Omental fat pad (tissue), 4 donors: ENCODE results near the gene DYNC2I2. TPM values are rescaled to one million over a fixed set of nuclear protein-coding genes. Genes with fewer than 3 reads are reported as not detected.
"Not testable (repeated sequence)": the region's sequence is repeated elsewhere in the genome, so short reads cannot be mapped to it uniquely, and the experiment has no call there.

Experiments
- ATAC-seq: fragments of 150-250 bp; one replicate; pipeline ENCODE4 v1.9.1; 2016; ENCODE audit warnings: mild to moderate bottlenecking, moderate library complexity; ENCODE audit not compliant: low FRiP score
- DNase-seq: peaks from one replicate; pipeline ENCODE4 v3.0.0-alpha.2; 2019; ENCODE audit warnings: low spot score
- CTCF ChIP-seq, 3 donors: fragments of 450-650 bp; IDR thresholded peaks; one replicate each; pipeline ENCODE4 v1.5.1; 2016 to 2017; ENCODE audit warnings: antibody characterized with exemption in 3 of 3, mild to moderate bottlenecking in 3 of 3, moderate library complexity in 2 of 3
- total RNA-seq, 4 donors: library from RNA; depleted of rRNA; stranded (reverse); fragments of >200 nt; gene quantifications; one replicate each; pipeline ENCODE4 v1.1.0, GENCODE V29; 2016

Gene DYNC2I2
- total RNA-seq, 4 donors from 2014 or later: 12.8 to 24.7 (median 21.3) TPM

GRCh38 chr9:128684325-128685199 is 27.9 kb upstream of the DYNC2I2 start:
- peak; percentile 55 for ATAC-seq
- DNase-seq: no peak
- TF ChIP-seq CTCF (IDR thresholded peaks at IDR 0.05): no peak

- no peak for DNase-seq
- no peak for TF ChIP-seq CTCF (IDR thresholded peaks at IDR 0.05)
- ATAC-seq: no peak
Measured at GRCh38 chr9:128684065-128684324, 27.3 kb upstream of the DYNC2I2 start.

- ATAC-seq (peak; percentile 60), DNase-seq (no peak)
- TF ChIP-seq CTCF (IDR thresholded peaks at IDR 0.05): no peak
Measured at GRCh38 chr9:128683340-128684064, 26.9 kb upstream of the DYNC2I2 start.

GRCh38 chr9:128677794-128678193 is 21.1 kb upstream of the DYNC2I2 start:
- DNase-seq: no peak
- TF ChIP-seq CTCF (IDR thresholded peaks at IDR 0.05): no peak
- ATAC-seq: no peak

GRCh38 chr9:128675382-128675781 is 18.7 kb upstream of the DYNC2I2 start:
- no peak for DNase-seq
- TF ChIP-seq CTCF (IDR thresholded peaks at IDR 0.05): no peak
- no peak for ATAC-seq

GRCh38 chr9:128669786-128670185 is 13.1 kb upstream of the DYNC2I2 start:
- no peak for DNase-seq
- no peak for TF ChIP-seq CTCF (IDR thresholded peaks at IDR 0.05)
- ATAC-seq: no peak

- not testable (repeated sequence) for ATAC-seq, DNase-seq
Measured at GRCh38 chr9:128666481-128666941, 9.9 kb upstream of the DYNC2I2 start.
